ENCODE measurements around the gene ZNF423. TPM values are rescaled to one million over a fixed set of nuclear protein-coding genes. Genes with fewer than 3 reads are reported as not detected.

The ZNF423 gene
- total RNA-seq, 1 donor from 2014 or later, result 3.9 TPM

DNA sequence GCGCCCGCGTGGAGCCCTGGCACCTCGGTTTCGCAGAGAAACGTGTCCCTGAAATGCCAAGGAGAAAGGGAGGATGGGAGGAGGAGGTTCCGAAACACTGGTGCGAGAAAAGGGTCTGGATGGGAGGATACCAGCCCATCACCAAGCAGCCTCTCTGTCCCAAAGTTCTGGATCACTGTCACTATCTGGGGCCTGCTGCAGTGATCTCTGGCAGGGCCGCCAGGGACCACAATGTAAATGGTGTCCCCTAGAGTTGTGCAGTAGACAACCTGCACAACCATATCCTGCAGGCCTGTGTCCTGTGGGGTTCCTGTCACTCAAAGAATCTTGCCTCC, 253.0 kb downstream of the ZNF423 start:
- no peak for DNase-seq (ENCODE audit: low read depth in 2 of 2)

DNA sequence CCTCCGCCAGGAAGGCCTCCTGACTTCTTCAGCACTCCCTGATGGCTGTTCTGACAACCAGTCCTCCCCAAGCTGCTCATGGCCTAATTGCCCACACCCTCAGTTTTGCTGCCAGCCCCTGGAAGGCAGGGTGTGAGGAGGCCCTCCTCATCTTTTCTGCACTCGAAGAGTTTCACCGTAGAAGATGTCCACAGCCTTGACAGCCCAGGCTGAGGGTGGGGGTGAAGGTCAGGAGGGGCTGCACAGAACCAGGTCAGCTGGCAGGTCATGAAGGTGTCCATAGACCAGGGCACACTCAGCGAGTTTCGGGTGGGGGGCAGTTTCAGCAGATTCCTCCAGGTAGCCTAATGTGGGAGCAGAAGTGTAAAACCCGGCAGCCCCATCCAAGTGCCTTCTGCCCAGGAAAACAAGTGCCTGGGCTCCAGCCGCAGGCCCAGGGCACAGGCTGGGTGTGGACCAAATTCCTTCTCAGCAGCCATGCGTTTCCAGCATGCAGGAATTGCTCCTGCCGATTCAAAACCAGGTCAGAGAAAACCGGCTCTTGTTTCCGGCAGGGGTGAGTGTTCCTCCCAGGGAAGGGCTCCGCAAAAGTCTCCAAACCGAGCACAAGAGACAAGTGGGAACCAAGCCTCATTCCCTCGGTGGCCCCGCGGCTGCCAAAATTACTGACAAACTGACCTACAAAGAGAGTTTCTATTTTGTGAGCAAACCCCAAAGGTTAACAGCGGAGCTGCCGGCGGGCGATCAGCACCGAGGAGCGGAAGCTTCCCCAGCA, 253.5 kb downstream of the ZNF423 start:
- DNase-seq (ENCODE audit: low read depth in 2 of 2), result no peak

DNA sequence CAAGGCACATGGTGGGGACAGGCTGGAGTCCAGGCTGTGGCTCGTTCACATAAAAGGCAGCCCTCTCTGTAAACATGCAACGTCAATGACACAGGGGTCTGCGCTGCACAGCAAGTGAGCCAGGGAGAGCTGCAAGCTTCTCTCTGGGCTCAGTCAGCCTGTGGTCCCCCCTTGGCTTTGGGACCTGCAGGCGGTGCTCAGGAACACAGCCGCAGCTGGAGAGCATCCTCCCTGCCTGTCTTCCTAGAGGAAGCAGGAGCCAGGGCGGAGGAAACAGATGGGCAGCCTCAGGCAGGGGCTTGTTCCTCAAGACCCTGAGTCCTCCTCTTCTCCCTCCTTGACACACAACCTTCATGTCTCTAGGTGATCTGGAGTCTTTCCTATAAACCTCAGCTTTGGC, 254.3 kb downstream of the ZNF423 start:
- no peak for DNase-seq (ENCODE audit: low read depth in 2 of 2)

DNA sequence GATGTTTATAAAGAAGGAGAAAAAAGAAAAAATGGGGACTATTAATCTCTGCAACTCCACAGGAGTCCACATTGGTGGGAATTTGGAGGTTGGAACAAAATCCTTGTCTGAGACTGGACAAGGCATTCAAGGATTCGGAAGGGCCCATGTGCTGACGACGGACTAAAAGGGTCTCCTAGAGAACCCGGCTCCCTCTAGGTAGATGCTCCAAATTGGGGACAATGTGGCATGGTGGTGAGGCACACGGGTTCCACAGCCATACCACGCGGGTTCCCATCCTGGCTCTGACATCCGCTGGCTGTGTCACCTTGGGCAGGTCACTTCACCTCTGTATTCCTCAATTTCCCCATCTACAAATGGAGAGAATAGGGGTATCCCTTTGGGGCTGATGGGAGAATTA, 254.9 kb downstream of the ZNF423 start:
- no peak for DNase-seq (ENCODE audit: low read depth in 2 of 2)

DNA sequence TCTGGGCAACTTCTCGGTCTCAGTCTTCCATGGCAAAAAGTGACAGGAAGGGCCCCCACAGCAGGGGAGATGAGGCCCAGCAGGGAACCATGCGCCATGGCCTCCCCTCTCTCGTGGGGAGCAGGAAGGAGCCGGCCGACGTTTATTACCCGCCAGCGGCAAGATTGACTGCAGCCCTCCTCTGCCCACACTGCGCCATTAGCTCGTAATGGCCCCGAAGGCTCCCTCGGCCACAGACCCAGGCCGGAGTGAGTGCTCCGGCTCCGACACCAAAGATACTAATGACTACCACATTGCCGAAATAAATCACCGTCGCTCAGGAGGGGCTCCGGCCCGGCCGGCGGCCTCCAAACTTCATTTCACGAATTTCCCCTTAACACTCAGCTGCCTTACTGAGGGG, 255.4 kb downstream of the ZNF423 start:
- DNase-seq (ENCODE audit: low read depth in 2 of 2), result no peak

DNA sequence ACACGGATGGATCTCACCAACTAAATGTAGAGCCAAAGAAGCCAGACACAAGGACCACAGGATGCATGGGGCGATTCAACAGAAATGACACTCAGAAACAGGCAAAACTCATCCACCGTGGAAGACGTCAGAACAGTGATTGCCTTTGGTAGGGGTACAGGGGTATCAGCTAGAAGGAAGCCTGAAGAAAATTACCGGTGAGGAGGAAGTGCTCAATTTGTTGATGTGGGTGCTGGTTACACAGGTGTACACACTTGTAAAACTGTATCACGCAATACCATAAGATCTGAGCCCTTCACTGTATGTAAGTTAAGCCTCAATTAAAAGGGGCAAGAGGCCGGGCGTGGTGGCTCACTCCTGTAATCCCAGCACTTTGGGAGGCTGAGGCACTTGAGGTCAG, 256.2 kb downstream of the ZNF423 start:
- DNase-seq (ENCODE audit: low read depth in 2 of 2), result no peak

DNA sequence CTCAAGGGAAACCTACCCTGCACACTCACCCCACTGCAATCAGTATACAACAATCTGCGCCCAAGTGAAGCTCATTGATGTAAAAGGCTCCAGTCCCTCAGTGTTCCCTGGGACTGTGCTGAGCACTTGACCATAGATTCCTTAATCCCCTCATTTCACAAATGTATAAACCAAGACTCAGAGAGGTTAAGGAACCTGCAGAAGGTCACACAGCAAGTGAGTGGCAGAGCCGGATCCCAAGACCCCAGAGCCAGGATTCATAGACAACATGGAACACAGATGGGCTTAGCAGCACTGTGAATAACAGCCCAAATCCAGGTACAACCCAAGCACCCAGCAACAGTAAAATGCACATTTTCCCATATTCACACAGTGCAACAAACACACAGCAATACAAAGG, 256.6 kb downstream of the ZNF423 start:
- no peak for DNase-seq (ENCODE audit: low read depth in 2 of 2)

DNA sequence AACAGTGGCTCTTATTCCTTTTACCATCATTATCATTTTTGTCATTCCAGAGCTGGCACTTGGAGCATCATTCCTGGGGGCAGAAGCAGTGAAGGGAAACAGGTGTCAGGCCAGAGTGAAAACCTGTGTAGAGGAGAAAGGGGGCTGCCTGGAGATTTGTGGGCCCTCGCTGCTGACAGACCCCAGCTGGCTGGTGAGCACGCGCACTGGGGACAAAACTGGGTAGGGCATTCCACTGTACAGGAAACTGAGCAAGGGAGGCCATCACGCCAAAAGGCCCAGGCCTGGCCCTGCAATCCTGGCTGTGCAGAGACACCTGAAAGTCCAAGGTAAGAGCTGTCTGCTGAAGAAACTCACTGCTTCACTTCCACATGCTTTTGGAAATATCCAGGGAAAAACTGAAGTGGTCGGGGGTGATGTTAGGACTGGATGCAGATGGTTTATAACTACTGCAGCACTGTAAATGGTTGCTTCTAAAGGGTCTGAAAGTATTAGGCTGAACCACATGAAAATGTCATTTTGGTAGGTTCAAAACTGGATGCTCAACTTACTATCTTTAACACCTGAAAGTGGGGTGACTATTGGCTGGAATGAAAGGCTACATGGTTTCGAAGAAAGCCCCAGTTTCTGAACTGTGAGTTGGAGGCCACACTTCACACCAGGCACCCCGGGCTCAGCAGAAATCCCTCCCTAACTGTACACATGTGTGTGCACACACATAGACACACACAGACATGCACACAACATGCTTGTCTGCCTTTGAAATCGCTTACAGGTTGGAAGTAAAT, 257.3 kb downstream of the ZNF423 start:
- no peak for DNase-seq (ENCODE audit: low read depth in 2 of 2)

DNA sequence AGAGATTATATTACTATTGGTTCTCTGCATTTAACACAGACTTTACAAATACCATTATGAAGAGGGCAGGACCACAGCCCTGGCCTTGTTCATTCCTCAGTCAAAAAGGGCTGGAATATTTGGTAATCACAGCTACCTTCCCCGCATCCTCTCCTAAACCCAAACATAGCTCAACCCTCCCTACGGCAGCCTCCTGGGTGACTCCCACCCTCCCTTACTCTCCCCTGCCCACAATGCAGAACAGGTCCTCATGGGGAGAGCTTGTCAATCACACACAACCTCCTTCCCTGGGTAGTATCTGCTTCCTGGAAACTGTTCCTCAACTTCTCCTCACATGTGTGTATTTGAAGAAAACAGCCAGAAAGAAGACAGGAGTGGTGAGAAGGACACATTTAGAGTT, 258.1 kb downstream of the ZNF423 start:
- no peak for DNase-seq (ENCODE audit: low read depth in 2 of 2)

DNA sequence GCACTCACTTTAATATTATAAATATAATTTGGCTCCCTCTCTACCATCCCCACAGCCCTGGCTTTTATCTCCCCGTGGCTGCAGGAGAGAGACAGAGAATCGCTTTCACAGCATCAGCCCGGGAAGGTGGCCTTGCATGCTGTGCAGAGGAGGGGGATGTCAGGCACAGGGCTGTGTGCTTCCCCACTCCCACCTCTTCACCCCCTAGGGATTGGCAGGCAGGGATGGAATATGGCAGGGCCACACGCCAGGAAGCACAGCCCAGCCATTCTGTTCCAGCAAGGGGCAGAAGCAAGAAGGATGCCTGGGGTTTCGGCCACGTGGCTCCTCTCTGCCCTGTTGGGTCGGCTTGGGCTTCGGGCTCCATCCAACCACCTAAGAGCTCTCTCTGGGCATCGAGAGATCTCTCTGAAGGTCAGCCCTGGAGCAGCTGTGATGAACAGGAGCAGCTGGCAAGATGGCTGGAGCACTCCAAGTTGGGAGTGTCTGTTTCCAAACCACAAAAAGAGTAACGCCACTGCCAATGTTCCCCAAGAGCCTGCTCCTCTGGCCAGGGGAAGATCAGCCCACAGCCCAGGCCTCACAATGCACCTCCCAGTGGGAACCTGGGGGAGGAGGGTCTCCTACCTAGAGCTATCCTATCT, 259.1 kb downstream of the ZNF423 start:
- DNase-seq (ENCODE audit: low read depth in 2 of 2), result no peak

DNA sequence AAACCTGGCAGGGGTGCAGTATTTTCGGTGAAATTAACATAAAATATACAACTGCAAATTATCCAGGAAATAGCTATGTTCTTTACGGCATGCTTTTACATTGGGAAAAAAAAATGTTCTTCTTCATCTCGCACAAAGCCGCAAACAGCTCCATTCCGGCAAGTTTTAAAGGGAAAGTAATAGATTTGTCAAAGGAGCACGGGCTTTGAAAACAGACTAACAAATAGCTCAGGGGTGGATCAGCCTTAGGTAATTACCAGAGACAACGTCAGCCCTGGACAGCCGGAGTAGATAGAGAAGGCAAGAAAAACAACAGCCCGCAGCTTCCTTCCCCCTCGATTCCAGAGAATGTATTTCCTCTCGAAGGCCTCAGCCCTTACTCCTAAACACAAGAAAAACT, 259.8 kb downstream of the ZNF423 start:
- peak in 1 of 2 donors; percentile 32 for DNase-seq (ENCODE audit: low read depth in 2 of 2)

DNA sequence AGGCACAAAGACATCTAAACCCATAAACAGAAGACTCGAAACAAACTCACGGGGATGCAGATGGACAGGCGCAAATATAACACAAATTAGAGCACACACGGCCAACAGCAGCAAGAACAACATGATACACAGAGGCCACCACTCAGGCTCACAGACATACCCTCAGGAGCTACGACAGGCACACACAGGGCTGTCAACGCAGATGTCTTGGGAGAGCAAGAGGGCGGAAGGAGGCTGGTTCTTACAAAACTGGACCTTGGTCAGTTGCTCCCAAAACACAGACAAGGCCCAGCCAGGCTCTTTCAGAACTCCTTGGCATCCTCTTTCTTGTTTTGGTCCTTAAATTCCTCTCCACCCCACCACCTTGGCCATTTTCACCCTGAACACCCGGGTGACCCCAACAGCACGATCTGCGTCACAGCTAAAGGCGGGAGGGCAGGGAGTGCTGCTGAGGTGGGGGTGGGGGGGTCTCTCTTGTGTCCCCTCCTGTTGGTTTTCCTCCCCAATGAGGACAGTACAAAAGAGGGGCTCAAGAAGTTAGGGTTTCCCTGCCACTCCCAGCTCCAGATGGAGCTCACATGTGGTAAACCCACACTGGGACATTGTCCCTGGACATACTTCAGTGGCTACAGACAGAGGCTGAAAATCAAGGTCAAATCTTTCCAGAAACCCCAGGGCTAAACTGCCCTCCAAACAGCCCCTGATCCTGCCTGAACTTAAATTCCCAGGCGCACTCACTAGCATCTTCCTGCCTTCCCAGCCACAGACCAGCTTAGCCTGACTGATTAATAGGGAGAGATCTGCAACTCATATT, 261.0 kb downstream of the ZNF423 start:
- no peak for DNase-seq (ENCODE audit: low read depth in 2 of 2)

DNA sequence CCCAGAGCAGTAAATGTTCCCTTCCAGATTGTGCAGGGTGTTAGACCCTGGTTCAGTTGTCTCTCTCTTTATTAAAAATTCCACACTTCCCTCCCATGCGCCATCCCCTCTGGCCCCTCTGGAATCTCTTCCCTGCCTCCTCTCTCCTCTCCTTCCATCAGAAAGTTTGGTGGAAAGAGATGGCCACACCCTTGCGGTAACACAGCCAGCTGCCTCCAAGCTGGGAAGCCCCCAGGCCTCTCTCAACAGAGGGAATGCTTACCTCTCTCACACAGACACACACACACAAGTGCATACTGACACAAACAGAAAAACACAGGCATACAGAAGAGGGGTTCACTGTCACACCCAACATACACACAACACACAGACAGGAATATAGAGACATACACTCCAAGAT, 261.8 kb downstream of the ZNF423 start:
- DNase-seq (ENCODE audit: low read depth in 2 of 2), result no peak

DNA sequence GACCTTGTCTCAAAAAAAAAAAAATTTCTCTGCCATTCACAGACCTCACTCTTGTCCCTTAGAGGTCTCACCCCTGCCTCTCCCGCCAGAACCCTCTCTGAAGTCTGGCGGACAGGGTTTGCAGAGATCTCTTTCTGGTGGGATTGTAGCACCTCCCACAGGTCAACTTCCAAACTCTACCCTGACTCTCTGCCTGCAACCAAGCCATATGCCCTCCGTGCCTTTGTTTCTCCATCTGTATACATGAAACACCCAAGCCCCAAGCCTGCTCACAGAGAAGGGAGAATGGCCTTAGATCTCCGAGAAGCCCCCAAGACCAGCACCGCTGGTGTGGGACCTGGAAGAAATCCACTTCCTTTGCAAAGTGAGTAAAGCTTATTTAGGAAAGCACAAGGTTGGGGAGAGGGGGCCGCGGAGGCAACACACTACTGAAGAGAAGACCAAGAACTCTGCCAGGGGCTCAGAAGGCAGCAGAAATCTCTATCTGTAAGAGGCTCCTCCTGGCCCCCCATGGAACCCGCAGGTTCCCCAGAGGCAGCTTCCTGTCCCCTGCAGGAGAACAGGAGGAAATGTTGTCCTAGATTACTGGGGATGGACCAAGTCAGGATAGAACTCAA, 262.4 kb downstream of the ZNF423 start:
- no peak for DNase-seq (ENCODE audit: low read depth in 2 of 2)

DNA sequence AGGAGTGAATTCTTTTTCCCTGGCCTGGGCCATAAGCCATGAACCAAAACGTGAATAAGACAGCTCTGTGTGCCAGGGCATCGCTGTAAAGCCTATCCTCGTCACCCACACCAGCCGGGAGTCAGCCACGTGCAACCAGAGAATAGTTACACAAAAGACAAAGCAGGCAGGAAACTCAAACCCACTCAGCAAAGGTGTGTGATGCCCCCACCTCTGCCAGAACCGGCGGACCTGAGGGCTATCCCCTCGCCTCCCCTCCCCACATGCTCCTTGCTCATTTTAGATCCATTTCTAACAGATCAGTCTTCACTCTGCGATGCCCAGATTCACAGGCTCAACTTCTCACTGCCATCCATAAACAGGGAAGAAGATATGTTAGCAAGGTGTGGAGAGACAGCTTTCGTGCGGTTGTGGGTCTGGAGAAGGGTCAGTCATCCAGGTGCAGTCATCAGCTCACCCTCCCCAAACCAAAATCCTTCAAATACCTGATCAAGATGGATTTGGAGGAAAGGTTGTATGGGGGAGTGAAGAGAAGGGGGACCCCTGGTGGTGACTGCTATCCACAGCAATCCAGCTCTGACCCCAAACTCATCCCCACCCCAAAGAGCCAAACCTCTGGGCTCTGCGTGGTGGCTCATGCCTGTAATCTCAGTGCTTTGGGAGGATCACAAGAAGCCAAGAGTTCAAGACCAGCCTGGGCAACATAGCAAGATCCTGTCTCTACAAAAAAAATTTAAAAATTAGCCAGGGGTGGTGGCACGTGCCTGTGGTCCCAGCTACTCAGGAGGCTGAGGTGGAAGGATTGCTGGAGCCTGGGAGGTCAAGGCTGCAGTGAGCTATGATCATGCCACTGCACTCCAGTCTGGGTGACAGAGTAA, 263.1 kb downstream of the ZNF423 start:
- DNase-seq (ENCODE audit: low read depth in 2 of 2), result peak; percentile 11 to 39

DNA sequence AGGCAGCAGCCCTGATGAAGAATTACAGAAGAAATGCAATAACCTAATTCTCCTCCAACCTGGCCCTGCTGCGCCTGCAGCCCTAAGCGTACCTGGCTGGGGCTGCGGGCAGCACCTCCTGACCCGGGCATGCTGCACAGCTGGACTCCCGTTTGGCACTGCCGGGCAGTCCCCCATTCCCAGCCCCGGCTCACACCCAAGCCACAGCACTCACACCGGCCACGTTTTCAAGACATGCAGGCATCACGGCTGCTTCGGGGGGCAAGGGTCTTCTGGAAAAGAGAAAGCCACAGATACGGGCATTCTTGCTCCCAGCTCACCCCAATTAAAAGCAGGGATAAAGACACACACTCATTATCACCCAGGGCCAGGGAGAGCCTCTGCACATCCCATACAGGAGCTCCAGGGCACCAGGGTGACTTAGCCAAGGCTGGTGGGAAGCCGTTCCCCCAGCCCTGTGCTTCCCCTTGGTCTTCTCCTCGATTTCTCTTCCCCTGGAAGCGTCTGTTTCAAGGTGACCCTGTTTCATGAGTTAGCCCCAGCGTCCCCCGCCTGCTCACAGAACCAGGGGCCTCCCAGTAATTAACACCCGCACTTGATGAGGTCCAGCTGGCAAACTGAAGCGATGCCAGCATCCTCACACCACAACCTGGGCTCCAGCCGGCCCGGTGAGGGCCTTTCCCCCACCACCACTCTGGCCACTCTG, 265.6 kb downstream of the ZNF423 start:
- DNase-seq (ENCODE audit: low read depth in 2 of 2), result no peak

DNA sequence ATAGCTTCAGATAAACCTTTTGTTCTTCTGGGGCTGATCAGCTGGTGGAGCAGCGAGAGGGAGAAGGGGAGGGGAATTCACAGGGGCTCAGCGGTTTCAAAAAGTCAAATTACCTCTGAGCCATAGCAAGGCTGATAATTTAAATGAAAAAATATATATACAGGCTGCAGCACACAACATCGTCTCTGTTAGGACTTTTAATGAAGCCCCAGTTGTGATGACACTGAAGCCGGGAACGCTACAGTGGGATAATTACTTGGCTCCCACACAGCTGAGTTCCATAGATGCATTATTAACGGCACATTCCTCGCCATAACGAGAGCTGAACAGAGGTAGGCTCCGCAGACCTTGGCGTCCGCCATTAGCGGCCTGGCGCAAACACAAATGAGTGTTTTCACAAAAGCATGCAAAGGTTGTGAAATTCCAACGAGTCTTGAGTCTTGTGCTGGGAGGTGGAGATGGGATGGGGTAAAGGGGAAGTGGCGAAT, 266.3 kb downstream of the ZNF423 start:
- no peak for DNase-seq (ENCODE audit: low read depth in 2 of 2)

DNA sequence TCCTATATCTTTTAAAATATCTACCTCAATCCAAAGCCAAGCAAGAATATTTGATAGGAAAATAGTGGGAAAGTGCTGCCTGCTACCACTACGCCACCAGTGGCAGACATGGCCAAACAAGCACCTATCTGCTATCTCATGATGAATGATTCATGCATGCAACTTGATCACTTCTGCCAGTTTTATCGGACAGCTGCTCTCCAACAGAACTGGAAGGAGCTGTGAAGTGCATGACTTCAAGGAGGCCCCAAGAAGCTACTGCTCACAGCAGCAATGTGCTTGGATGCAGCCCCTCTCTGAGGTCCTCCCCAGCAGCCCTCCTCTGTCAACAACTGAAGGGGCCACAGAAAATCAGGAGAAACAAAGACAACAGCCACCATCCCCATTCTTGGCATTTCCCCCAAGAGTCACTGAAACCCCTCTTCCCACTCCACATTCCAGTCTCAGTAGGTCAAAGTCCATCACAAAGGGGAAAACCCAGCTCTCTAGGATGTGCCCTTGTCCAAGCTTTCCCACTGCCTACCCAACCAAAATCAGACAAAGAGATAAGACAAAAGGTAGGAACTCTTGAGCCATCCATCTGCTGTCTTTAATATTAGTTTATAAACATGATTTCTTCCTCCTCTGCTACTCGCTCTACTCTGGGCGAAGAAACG, 267.1 kb downstream of the ZNF423 start:
- DNase-seq (ENCODE audit: low read depth in 2 of 2), result no peak

DNA sequence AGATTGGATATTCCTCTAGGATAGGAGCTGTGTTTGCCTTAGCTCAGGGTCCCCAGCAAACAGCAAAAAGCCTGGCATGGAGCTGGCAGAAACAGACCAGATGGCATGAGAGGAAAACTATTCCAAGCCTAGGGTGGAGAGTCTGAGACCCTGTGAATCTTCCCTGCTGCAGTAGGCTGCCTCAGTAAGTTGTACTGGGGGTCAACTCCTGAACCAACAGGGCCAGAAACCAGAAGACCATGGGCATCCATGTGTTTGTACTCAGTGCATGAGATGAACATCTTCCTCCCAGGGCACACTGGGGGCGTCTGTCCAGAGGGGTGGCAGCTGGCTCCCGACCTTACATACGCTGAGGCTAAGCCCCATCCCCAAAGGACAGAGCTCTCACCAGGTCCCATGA, 267.9 kb downstream of the ZNF423 start:
- DNase-seq (ENCODE audit: low read depth in 2 of 2), result no peak
